ENCODE data around the gene MCC. TPM values are rescaled to one million over a fixed set of nuclear protein-coding genes. Genes with fewer than 3 reads are reported as not detected.

Gene MCC
- total RNA-seq, 4 donors from 2014 or later, result 57.7 to 91.5 (median 76.0) TPM

GRCh38 chr5:113380807-113381326, 107.4 kb downstream of the MCC start:
- intact Hi-C loops (cut with DNase I; ENCODE audit: low total_unique reads), result no loop called here
- H3K4me3 ChIP-seq (ENCODE audit: low read depth, poor library complexity, severe bottlenecking), result no peak overlapping the region
- no peak for DNase-seq (ENCODE audit: low spot score in 2 of 2)
- no peak for TF ChIP-seq POLR2A (IDR thresholded peaks at IDR 0.05)
- no peak for TF ChIP-seq CTCF (IDR thresholded peaks at IDR 0.05)
- WGBS, 2 donors, result 84 to 90% methylated on average over 3 of the region's 3 CpGs

- intact Hi-C loops (cut with DNase I; ENCODE audit: low total_unique reads), result no loop called here
- TF ChIP-seq POLR2A (IDR thresholded peaks at IDR 0.05), result no peak
- TF ChIP-seq CTCF (IDR thresholded peaks at IDR 0.05), result no peak
- 63 to 69% methylated on average over 7 of the region's 7 CpGs for WGBS, 2 donors
- DNase-seq (ENCODE audit: low spot score in 2 of 2), result no peak
- no peak overlapping the region for H3K4me3 ChIP-seq (ENCODE audit: low read depth, poor library complexity, severe bottlenecking)
Observed at GRCh38 chr5:113379936-113380806, 108.1 kb downstream of the MCC start.

GRCh38 chr5:113378959-113379541, 109.2 kb downstream of the MCC start:
- no peak for TF ChIP-seq POLR2A (IDR thresholded peaks at IDR 0.05)
- 20 to 24% methylated on average over 4 of the region's 4 CpGs for WGBS, 2 donors
- DNase-seq (ENCODE audit: low spot score in 2 of 2), result peak in 1 of 2 donors; percentile 66
- intact Hi-C loops (cut with DNase I; ENCODE audit: low total_unique reads), result no loop called here
- H3K4me3 ChIP-seq (ENCODE audit: low read depth, poor library complexity, severe bottlenecking), result no peak overlapping the region

- H3K4me3 ChIP-seq (ENCODE audit: low read depth, poor library complexity, severe bottlenecking), result no peak overlapping the region
- 20 to 26% methylated on average over 2 of the region's 2 CpGs for WGBS, 2 donors
- DNase-seq (ENCODE audit: low spot score in 2 of 2), result no peak
- intact Hi-C loops (cut with DNase I; ENCODE audit: low total_unique reads), result no loop called here
- TF ChIP-seq CTCF (IDR thresholded peaks at IDR 0.05) (no peak), POLR2A (IDR thresholded peaks at IDR 0.05) (no peak)
Observed at GRCh38 chr5:113378514-113378913, 109.7 kb downstream of the MCC start.

GRCh38 chr5:113378081-113378480, 110.2 kb downstream of the MCC start:
- no peak for DNase-seq (ENCODE audit: low spot score in 2 of 2)
- TF ChIP-seq POLR2A (IDR thresholded peaks at IDR 0.05) (no peak), CTCF (IDR thresholded peaks at IDR 0.05) (no peak)
- intact Hi-C loops (cut with DNase I; ENCODE audit: low total_unique reads), result no loop called here
- H3K4me3 ChIP-seq (ENCODE audit: low read depth, poor library complexity, severe bottlenecking), result no peak overlapping the region

GRCh38 chr5:113376640-113377039, 111.6 kb downstream of the MCC start:
- DNase-seq (ENCODE audit: low spot score in 2 of 2), result no peak
- TF ChIP-seq POLR2A (IDR thresholded peaks at IDR 0.05) (no peak), CTCF (IDR thresholded peaks at IDR 0.05) (no peak)
- H3K4me3 ChIP-seq (ENCODE audit: low read depth, poor library complexity, severe bottlenecking), result no peak overlapping the region
- 96 to 100% methylated on average over 3 of the region's 3 CpGs for WGBS, 2 donors
- intact Hi-C loops (cut with DNase I; ENCODE audit: low total_unique reads), result no loop called here
